ENCODE results near the gene CYP27B1.

- no peak for TF ChIP-seq CTCF (IDR thresholded peaks at IDR 0.05)
- no peak for TF ChIP-seq POLR2A (IDR thresholded peaks at IDR 0.05)
Observed at GRCh38 chr12:57762463-57762862, 4.4 kb downstream of the CYP27B1 start.

Data from uterus (tissue), 2 donors.